HCT116 (cell line): Measurements from ENCODE around the gene NPFFR1. TPM values are rescaled to one million over a fixed set of nuclear protein-coding genes. Genes with fewer than 3 reads are reported as not detected.
A peak's percentile ranks its signal among the peaks of the same experiment; 100 is the strongest.

Experiments used
- ATAC-seq: fragments of 200-7000 bp; cut with Tn5 transposase; 2 replicates; pipeline ENCODE4 v1.9.1; 2020; ENCODE audit warnings: mild to moderate bottlenecking, moderate library complexity
- BruUV-seq: library from RNA; stranded (reverse); fragments of 400-500 nt; replicated peaks from 2 replicates; lab custom pipeline; 2021; lab: Mats Ljungman, UMichigan
- CTCF ChIA-PET: fragments of 300-600 bp; sonication (Branson Sonifier 250); formaldehyde crosslinking; loops from one replicate; lab custom pipeline; 2021; ENCODE audit warnings: antibody characterized with exemption; lab: Charles Lee
- POLR2A ChIA-PET: fragments of 300-600, 350-600 bp; sonication (Branson Sonifier 250); formaldehyde crosslinking; loops from one replicate; lab custom pipeline; 2021; ENCODE audit warnings: antibody characterized with exemption; lab: Charles Lee
- RAD21 ChIA-PET, 2 experiments: fragments of 300-600 bp; sonication (Branson Sonifier 250); formaldehyde crosslinking; loops; one replicate each; lab custom pipeline; 2023; ENCODE audit warnings: low total read pairs in 2 of 2; ENCODE audit not compliant: uncharacterized antibody in 2 of 2, unreplicated experiment in 2 of 2, low non-redundant PET in 1 of 2; lab: Charles Lee
- DNase-seq: peaks from one replicate; pipeline ENCODE4 v3.0.0-alpha.2; 2010; ENCODE audit warnings: low read depth, low spot score
- H2AFZ ChIP-seq: fragments of 200-600 bp; shearing (Covaris generic), sonication (generic); 2 replicates; pipeline ENCODE4 v1.6.1; 2017; ENCODE audit warnings: low read depth, mixed run types, mixed read lengths, antibody characterized with exemption, low read length; ENCODE audit not compliant: poor library complexity, severe bottlenecking
- H3K27ac ChIP-seq: 2 replicates; pipeline ENCODE4 v1.5.1; 2012; ENCODE audit warnings: low read depth, low read length
- H3K27me3 ChIP-seq: fragments of 200-600 bp; sonication (generic); 2 replicates; pipeline ENCODE4 v1.6.1; 2016; ENCODE audit warnings: mixed run types, low read length, mixed read lengths; ENCODE audit not compliant: insufficient read depth
- H3K36me3 ChIP-seq, 2 experiments: fragments of 200-500 bp in 1 of 2; fragments of 200-600 bp in 1 of 2; sonication (Bioruptor generic) in 1 of 2; sonication (generic) in 1 of 2; 2 replicates each; pipeline versions ENCODE4 v1.5.1 to v1.6.1; 2014 to 2016; ENCODE audit warnings: low read length in 2 of 2, inconsistent platforms in 1 of 2, mixed read lengths in 1 of 2, mixed run types in 1 of 2; ENCODE audit not compliant: insufficient read depth in 2 of 2, control insufficient read depth in 1 of 2
- H3K4me1 ChIP-seq, 2 experiments: fragments of 200-600 bp in 1 of 2; sonication (generic) in 1 of 2; 2 replicates each; pipeline versions ENCODE4 v1.5.1 to v1.6.1; 2012 to 2017; ENCODE audit warnings: low read length in 2 of 2, inconsistent platforms in 1 of 2, mild to moderate bottlenecking in 1 of 2, mixed read lengths in 1 of 2, mixed run types in 1 of 2, moderate library complexity in 1 of 2; ENCODE audit not compliant: insufficient read depth in 2 of 2, control insufficient read depth in 1 of 2
- H3K4me2 ChIP-seq: fragments of 200-600 bp; sonication (generic); 2 replicates; pipeline ENCODE4 v1.6.1; 2017; ENCODE audit warnings: mixed run types, low read length, mixed read lengths
- H3K4me3 ChIP-seq, 2 experiments: fragments of 200-600 bp in 1 of 2; sonication (generic) in 1 of 2; replicated peaks in 1 of 2; 2 replicates each; pipeline ENCODE4 v1.5.1; 2011 to 2016; ENCODE audit warnings: low read length in 2 of 2, control low read depth in 1 of 2, low read depth in 1 of 2, mild to moderate bottlenecking in 1 of 2, mixed read lengths in 1 of 2, mixed run types in 1 of 2
- H3K79me2 ChIP-seq: fragments of 200-600 bp; sonication (generic); 2 replicates; pipeline ENCODE4 v1.6.1; 2017; ENCODE audit warnings: mild to moderate bottlenecking, mixed run types, low read length, moderate library complexity, mixed read lengths; ENCODE audit not compliant: insufficient read depth
- H3K9ac ChIP-seq: fragments of 200-600 bp; sonication (generic); 2 replicates; pipeline ENCODE4 v1.6.1; 2016; ENCODE audit warnings: low read length, mixed read lengths
- H3K9me2 ChIP-seq: fragments of 200-600 bp; sonication (generic), shearing (Covaris generic); 2 replicates; pipeline ENCODE4 v1.6.1; 2017; ENCODE audit warnings: mixed run types, mild to moderate bottlenecking, moderate library complexity; ENCODE audit not compliant: insufficient read depth
- H3K9me3 ChIP-seq, 2 experiments: fragments of 200-500 bp in 1 of 2; fragments of 200-600 bp in 1 of 2; sonication (Bioruptor generic) in 1 of 2; sonication (generic) in 1 of 2; 2 replicates each; pipeline ENCODE4 v1.6.1; 2014 to 2017; ENCODE audit warnings: low read length in 2 of 2, mixed read lengths in 2 of 2, inconsistent platforms in 1 of 2, low read depth in 1 of 2, mild to moderate bottlenecking in 1 of 2, mixed run types in 1 of 2, moderate library complexity in 1 of 2; ENCODE audit not compliant: control insufficient read depth in 1 of 2, insufficient read depth in 1 of 2
- H4K20me1 ChIP-seq: fragments of 200-600 bp; sonication (generic), shearing (Covaris generic); 2 replicates; pipeline ENCODE4 v1.6.1; 2017; ENCODE audit warnings: mixed run types, mild to moderate bottlenecking, moderate library complexity; ENCODE audit not compliant: insufficient read depth
- CBX3 ChIP-seq: IDR thresholded peaks from 2 replicates; pipeline ENCODE4 v1.6.1; 2012; ENCODE audit warnings: low read depth
- EGR1 ChIP-seq: IDR thresholded peaks from 2 replicates; pipeline ENCODE4 v1.6.1; 2012; ENCODE audit warnings: low read depth
- EZH2 ChIP-seq: fragments of 200-600 bp; sonication (generic); IDR thresholded peaks from 2 replicates; pipeline ENCODE4 v1.6.1; 2017; ENCODE audit warnings: antibody characterized with exemption, mixed run types
- FOSL1 ChIP-seq: IDR thresholded peaks from 2 replicates; pipeline ENCODE4 v1.6.1; 2012; ENCODE audit warnings: low read depth
- JUND ChIP-seq: IDR thresholded peaks from 2 replicates; pipeline ENCODE4 v1.6.1; 2012
- POLR2A ChIP-seq: IDR thresholded peaks from 2 replicates; pipeline ENCODE4 v1.7.0; 2011; ENCODE audit warnings: borderline replicate concordance; ENCODE audit not compliant: insufficient read depth, insufficient read length; ENCODE audit errors: extremely low read depth
- RAD21 ChIP-seq: IDR thresholded peaks from 2 replicates; pipeline ENCODE4 v1.6.1; 2012; ENCODE audit warnings: low read depth, mild to moderate bottlenecking
- SP1 ChIP-seq: IDR thresholded peaks from 2 replicates; pipeline ENCODE4 v1.6.1; 2012; ENCODE audit warnings: low read depth
- TCF7L2 ChIP-seq: IDR thresholded peaks from 2 replicates; pipeline ENCODE4 v1.7.0; 2011; ENCODE audit warnings: borderline replicate concordance, inconsistent platforms; ENCODE audit not compliant: insufficient read depth, insufficient read length; ENCODE audit errors: extremely low read depth
- intact Hi-C: fragments of 100-400 bp; cut with micrococcal nuclease; formaldehyde crosslinking; loops from 2 replicates; pipeline ENCODE4 v1.10.0; 2022
- total RNA-seq: library from RNA; stranded (reverse); gene quantifications from one replicate; pipeline ENCODE4 v1.2.1, GENCODE V29; 2021; ENCODE audit not compliant: unreplicated experiment
- TF ChIP-seq, protein P1 (sequence below): IDR thresholded peaks from 2 replicates; pipeline ENCODE4 v1.6.1; 2012; ENCODE audit warnings: low read depth
- TF ChIP-seq, protein P2 (sequence below): IDR thresholded peaks from 2 replicates; pipeline ENCODE4 v1.6.1; 2012
- TF ChIP-seq, protein P3 (sequence below): IDR thresholded peaks from 2 replicates; pipeline ENCODE4 v1.6.1; 2011; ENCODE audit warnings: mild to moderate bottlenecking, low read length, moderate library complexity; ENCODE audit not compliant: insufficient replicate concordance; ENCODE audit errors: extremely low read depth
- TF ChIP-seq, protein P4 (sequence below): IDR thresholded peaks from 2 replicates; pipeline ENCODE4 v1.6.1; 2012
- TF ChIP-seq, protein P5 (sequence below), 3 experiments: fragments of 200-600 bp in 1 of 3; sonication (generic) in 1 of 3; IDR thresholded peaks in 2 of 3; conservative IDR thresholded peaks in 1 of 3; 2 replicates each; pipeline ENCODE4 v1.5.1; 2012 to 2017; ENCODE audit warnings: low read depth in 2 of 3, low read length in 2 of 3, antibody characterized with exemption in 1 of 3, borderline replicate concordance in 1 of 3, control low read depth in 1 of 3, mild to moderate bottlenecking in 1 of 3, mixed read lengths in 1 of 3, mixed run types in 1 of 3, moderate library complexity in 1 of 3; ENCODE audit not compliant: insufficient read depth in 1 of 3

NPFFR1 gene
- total RNA-seq, 1 experiment from 2014 or later = 0.02 TPM

DNA sequence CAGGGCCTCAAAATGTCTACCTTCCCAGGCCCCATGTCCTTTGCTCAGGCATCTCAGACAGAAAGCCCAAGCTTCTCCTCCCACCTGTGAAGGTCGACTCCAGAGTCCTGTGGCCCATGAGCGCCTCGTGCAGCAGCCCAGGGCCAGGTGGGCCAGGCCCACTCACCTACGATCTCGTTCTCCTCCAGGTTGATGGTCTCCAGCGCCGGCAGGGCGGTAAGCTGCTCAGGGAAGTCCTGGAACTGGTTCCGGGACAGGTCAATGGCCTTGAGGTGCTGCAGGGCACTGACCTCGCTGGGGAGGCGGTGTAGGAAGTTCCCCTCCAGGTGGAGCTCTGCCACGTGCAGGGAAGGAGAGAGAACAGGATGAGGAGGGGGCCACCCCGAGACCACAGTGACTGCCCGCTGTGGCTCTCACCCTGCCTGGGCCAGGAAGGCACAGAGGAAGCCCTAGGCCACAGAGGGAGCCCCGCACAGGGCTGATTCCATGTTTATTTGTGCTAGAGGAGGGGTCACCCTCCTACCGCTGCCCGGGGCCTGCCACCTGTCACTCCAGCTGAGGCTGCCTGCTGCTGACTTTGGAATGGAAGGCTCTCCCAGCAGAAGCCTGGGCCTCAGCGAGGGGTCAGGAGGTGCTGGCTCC, 40.0 kb upstream of the NPFFR1 start:
- ATAC-seq = peak; percentile 21; the same call in 1 of the 2 replicates
- Histone ChIP-seq H3K9ac (no peak overlapping the region), H3K9me2 (no peaks in the 10 kb centered on the region), H3K4me2 (no peak overlapping the region), H3K27ac (no peak overlapping the region), H3K36me3 (0 out of 4 replicates have a peak, but pooled peaks cover 0 to 5% of the 10 kb centered on the region in 2 experiments), H3K4me1 (peaks cover 0 to 14% of the 10 kb centered on the region in 2 experiments; a peak in 2 of 4 replicates), H2AFZ (no peak overlapping the region), H3K9me3 (no peaks in the 10 kb centered on the region), H3K79me2 (no peaks in the 10 kb centered on the region), H4K20me1 (no peaks in the 10 kb centered on the region)
- no TSS peak for BruUV-seq
- CTCF ChIA-PET = no interaction called here
- DNase-seq = no peak
- RAD21 ChIA-PET = no interaction called here
- POLR2A ChIA-PET = no interaction called here
- TF ChIP-seq TCF7L2 (no peak), JUND (no peak), CBX3 (no peak), EGR1 (no peak), RAD21 (no peak), SP1 (no peak), EZH2 (no peak), POLR2A (no peak), FOSL1 (no peak)
- TF ChIP-seq, protein P1, sequence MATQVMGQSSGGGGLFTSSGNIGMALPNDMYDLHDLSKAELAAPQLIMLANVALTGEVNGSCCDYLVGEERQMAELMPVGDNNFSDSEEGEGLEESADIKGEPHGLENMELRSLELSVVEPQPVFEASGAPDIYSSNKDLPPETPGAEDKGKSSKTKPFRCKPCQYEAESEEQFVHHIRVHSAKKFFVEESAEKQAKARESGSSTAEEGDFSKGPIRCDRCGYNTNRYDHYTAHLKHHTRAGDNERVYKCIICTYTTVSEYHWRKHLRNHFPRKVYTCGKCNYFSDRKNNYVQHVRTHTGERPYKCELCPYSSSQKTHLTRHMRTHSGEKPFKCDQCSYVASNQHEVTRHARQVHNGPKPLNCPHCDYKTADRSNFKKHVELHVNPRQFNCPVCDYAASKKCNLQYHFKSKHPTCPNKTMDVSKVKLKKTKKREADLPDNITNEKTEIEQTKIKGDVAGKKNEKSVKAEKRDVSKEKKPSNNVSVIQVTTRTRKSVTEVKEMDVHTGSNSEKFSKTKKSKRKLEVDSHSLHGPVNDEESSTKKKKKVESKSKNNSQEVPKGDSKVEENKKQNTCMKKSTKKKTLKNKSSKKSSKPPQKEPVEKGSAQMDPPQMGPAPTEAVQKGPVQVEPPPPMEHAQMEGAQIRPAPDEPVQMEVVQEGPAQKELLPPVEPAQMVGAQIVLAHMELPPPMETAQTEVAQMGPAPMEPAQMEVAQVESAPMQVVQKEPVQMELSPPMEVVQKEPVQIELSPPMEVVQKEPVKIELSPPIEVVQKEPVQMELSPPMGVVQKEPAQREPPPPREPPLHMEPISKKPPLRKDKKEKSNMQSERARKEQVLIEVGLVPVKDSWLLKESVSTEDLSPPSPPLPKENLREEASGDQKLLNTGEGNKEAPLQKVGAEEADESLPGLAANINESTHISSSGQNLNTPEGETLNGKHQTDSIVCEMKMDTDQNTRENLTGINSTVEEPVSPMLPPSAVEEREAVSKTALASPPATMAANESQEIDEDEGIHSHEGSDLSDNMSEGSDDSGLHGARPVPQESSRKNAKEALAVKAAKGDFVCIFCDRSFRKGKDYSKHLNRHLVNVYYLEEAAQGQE = no peak
- TF ChIP-seq, protein P2, sequence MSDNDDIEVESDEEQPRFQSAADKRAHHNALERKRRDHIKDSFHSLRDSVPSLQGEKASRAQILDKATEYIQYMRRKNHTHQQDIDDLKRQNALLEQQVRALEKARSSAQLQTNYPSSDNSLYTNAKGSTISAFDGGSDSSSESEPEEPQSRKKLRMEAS = no peak
- TF ChIP-seq, protein P3, sequence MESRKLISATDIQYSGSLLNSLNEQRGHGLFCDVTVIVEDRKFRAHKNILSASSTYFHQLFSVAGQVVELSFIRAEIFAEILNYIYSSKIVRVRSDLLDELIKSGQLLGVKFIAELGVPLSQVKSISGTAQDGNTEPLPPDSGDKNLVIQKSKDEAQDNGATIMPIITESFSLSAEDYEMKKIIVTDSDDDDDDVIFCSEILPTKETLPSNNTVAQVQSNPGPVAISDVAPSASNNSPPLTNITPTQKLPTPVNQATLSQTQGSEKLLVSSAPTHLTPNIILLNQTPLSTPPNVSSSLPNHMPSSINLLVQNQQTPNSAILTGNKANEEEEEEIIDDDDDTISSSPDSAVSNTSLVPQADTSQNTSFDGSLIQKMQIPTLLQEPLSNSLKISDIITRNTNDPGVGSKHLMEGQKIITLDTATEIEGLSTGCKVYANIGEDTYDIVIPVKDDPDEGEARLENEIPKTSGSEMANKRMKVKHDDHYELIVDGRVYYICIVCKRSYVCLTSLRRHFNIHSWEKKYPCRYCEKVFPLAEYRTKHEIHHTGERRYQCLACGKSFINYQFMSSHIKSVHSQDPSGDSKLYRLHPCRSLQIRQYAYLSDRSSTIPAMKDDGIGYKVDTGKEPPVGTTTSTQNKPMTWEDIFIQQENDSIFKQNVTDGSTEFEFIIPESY = no peak
- TF ChIP-seq, protein P4, sequence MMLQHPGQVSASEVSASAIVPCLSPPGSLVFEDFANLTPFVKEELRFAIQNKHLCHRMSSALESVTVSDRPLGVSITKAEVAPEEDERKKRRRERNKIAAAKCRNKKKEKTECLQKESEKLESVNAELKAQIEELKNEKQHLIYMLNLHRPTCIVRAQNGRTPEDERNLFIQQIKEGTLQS = no peak
- TF ChIP-seq, protein P5, sequence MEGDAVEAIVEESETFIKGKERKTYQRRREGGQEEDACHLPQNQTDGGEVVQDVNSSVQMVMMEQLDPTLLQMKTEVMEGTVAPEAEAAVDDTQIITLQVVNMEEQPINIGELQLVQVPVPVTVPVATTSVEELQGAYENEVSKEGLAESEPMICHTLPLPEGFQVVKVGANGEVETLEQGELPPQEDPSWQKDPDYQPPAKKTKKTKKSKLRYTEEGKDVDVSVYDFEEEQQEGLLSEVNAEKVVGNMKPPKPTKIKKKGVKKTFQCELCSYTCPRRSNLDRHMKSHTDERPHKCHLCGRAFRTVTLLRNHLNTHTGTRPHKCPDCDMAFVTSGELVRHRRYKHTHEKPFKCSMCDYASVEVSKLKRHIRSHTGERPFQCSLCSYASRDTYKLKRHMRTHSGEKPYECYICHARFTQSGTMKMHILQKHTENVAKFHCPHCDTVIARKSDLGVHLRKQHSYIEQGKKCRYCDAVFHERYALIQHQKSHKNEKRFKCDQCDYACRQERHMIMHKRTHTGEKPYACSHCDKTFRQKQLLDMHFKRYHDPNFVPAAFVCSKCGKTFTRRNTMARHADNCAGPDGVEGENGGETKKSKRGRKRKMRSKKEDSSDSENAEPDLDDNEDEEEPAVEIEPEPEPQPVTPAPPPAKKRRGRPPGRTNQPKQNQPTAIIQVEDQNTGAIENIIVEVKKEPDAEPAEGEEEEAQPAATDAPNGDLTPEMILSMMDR (IDR thresholded peaks at IDR 0.05 in 2 of 3, conservative IDR thresholded peaks at IDR 0.05 in 1 of 3; ENCODE audit: borderline replicate concordance in 1 of 3, insufficient read depth in 1 of 3, low read depth in 2 of 3, low read length in 2 of 3) = no peak
- TF ChIP-seq, all 23 proteins: peak for 0
- Histone ChIP-seq H3K27me3 (no peaks in the 10 kb centered on the region), H3K4me3 (no peak overlapping the region)
- intact Hi-C loops = no loop called here
